ENCODE measurements around the gene CD55.
A peak's percentile ranks its signal among the peaks of the same experiment; 100 is the strongest.

The CD55 gene, protein sequence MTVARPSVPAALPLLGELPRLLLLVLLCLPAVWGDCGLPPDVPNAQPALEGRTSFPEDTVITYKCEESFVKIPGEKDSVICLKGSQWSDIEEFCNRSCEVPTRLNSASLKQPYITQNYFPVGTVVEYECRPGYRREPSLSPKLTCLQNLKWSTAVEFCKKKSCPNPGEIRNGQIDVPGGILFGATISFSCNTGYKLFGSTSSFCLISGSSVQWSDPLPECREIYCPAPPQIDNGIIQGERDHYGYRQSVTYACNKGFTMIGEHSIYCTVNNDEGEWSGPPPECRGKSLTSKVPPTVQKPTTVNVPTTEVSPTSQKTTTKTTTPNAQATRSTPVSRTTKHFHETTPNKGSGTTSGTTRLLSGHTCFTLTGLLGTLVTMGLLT

DNA sequence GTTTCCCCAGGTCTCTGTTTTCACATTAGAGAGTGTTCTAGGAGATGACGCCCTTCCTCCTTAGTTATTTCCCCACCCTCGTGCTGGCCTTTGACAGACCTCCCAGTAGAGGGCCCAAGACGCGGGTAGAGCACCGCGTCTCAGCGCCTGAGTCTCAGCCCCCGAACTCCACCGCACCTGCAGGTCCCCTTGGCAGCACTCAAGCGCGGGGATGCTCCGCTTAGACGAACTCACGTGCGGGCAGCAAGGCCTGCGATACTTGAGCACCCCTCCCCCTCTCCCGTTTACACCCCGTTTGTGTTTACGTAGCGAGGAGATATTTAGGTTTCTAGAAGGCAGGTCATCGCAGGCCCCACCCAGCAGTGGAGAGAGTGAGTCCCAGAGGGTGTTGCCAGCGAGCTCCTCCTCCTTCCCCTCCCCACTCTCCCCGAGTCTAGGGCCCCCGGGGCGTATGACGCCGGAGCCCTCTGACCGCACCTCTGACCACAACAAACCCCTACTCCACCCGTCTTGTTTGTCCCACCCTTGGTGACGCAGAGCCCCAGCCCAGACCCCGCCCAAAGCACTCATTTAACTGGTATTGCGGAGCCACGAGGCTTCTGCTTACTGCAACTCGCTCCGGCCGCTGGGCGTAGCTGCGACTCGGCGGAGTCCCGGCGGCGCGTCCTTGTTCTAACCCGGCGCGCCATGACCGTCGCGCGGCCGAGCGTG lies at the start of gene CD55:
Gene CD55, plus strand, starts transcription at position 600 of the 711 bp plus-strand sequence. Its CDS starts 88 bp downstream, at position 688.
- peak; percentile 92 for FAIRE-seq
- DNase-seq (ENCODE audit: low spot score), result peak; percentile 90

DNA sequence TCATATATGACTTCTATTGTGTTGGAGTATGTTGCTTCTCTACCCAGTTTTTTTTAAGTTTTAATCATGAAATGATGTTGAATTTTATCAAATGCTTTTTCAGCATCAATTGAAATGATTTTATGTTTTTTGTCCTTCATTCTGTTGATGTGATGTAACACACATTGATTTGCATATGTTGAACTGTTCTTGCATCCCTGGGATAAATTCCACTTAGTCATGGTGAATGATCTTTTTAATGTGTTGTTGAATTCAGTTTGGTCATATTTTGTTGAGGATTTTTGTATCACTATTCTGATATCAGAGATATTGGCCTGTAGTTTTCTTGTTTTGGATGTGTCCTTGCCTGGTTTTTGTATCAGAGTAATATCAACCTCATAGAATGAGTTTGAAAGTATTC lies 46.6 kb upstream of the CD55 start:
- DNase-seq (ENCODE audit: low spot score) (no peak), FAIRE-seq (no peak)

DNA sequence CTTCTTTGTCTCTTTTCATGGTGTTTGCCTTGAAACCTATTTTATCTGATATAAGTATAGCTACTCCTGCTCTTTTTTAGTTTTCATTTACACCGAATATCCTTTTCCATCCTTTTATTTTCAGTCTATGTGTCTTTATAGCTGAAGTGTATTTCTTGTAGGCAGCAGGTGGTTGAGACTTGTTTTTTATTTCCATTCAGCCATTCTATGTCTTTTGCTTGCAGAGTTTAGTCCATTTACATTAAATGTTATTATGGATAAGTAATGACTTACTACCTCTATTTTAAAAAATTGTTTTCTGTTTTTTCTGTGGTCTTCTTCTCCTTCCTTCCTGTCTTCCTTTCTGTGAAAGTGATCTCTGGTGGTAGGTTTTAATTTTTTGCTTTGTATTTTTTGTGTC lies 45.0 kb upstream of the CD55 start:
- DNase-seq (ENCODE audit: low spot score) (no peak), FAIRE-seq (no peak)

DNA sequence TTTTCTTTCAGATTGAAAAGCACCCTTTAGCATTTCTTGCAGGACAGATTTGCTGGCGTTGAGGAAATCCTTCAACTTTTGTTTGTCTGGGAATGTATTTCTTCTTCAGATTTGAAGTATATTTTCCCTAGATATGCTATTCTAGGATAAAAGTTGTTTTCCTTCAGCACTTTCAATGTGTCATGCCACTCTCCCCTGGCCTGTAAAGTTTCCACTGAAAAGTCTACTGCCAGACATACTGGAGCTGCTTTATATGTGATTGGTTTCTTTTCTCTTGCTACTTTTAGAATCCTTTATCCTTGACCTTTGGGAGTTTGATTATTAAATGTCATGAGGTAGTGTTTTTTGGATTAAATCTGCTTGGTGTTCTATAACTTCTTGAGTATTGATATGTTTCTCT lies 44.2 kb upstream of the CD55 start:
- DNase-seq (ENCODE audit: low spot score), result no peak
- FAIRE-seq, result no peak

DNA sequence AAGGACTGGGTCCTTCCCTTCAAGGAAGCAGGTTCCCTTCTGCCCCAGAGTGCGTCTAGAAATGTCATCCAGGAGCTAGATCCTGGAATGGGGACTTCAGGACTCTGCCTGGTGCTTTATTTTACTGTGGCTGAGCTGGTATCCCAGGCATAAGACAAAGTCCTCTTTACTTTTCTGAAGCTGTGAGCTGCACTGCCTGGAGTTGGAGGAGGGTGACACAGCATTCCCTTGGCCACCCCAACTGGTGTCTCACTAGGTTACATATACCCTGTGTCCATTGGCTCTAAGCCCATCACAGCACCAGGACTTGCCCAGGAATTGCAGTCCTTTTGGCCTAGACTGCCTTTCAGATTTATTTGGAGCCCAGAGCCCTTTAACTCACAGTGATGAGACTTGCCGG lies 41.8 kb upstream of the CD55 start:
- FAIRE-seq (no peak), DNase-seq (ENCODE audit: low spot score) (no peak)

DNA sequence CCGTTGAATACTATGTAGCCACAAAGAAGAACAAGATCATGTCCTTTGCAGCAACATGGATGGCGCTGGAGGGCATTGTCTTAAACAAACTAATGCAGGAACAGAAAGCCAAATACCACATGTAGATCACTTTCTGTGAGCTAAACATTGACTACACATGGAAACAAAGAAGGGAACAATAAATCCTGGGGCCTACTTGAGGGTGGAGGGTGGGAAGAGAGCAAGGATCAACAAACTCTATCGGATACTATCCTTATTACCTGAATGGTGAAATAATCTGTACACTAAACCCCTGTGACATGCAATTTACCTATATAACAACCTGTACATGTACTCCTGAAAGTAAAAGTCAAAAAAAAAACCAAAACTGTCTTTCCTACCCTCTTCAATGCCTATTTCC lies 40.8 kb upstream of the CD55 start:
- no peak for DNase-seq (ENCODE audit: low spot score)
- FAIRE-seq, result peak; percentile 13

DNA sequence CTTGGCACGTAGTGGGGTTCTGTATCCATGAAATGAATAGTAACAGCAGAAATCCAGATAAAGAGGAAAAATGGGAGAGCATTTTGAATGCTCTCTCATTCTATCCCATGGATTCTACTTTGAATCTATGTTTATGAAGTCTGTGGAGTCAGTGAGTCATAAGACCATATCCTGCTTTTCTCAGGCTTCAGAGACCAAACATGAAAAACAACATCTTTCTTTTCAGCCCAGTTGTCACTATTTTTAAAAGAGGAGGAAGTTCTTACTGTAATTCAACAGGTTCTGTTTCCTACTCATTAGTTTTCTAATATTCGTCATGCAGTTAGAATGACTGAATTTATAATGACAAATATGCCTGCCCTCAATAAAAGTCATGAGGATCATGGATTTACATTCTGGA lies 39.4 kb upstream of the CD55 start:
- DNase-seq (ENCODE audit: low spot score), result no peak
- FAIRE-seq, result no peak

DNA sequence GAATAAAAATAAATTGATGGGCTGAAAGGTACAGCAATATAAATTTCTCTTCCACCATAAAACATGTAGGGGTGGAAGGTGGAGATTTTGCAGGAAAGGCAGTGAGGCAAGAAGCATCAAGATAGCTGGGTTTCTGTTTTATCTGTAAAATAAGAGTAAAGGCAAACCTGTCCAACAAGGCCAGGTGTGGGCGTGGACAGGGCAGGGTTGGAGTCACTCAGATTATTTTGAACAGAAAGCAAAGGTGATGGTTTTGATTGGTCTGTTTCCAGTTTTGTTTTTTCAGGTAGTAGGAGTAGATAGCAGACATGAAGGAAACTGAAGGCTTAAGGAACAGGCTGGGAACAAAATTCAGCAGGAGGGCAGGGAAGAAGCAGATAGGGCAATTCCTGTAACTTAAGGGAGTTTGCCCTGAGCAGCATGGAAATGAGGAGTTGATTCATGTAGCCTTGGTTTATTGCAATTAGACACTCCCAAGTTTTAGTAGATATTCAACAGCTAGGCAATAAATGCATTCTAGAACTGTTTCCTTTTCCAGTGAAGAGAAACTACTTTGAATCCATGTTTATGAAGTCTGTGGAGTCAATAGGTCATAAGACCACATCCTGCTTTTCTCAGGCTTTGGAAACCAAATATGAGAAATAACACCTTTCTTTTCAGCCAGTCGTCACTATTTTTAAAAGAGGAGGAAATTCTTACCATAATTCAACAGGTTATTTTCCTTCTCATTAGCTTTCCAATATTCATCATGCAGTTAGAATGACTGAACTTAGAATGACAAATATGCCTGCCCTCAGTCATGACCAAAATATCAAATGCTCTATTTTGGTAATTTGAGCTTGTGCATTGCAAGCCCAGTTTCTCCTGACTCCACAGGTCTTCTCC lies 38.7 kb upstream of the CD55 start:
- DNase-seq (ENCODE audit: low spot score), result no peak

DNA sequence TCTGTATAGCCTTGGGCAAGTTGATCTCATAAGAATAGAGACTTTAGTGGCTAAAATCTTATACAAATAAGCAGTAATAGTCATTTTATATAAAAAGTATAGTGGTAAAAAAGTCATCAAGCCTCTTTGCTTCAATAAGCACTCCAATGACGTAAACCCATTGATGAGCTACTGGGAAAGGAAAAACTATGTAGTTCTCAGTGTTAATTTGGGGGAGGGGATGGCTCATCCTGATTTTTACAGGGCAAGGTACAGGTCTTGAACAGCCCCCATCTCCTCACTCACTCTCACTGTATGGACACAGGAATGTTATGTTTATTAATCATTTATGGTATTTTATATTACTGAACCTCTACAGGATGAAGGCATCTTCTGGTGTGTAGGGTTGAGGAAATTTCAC lies 38.1 kb upstream of the CD55 start:
- no peak for FAIRE-seq
- no peak for DNase-seq (ENCODE audit: low spot score)

More for the DNA sequence above, 38.7 kb upstream of the CD55 start:
- FAIRE-seq, result no peak

DNA sequence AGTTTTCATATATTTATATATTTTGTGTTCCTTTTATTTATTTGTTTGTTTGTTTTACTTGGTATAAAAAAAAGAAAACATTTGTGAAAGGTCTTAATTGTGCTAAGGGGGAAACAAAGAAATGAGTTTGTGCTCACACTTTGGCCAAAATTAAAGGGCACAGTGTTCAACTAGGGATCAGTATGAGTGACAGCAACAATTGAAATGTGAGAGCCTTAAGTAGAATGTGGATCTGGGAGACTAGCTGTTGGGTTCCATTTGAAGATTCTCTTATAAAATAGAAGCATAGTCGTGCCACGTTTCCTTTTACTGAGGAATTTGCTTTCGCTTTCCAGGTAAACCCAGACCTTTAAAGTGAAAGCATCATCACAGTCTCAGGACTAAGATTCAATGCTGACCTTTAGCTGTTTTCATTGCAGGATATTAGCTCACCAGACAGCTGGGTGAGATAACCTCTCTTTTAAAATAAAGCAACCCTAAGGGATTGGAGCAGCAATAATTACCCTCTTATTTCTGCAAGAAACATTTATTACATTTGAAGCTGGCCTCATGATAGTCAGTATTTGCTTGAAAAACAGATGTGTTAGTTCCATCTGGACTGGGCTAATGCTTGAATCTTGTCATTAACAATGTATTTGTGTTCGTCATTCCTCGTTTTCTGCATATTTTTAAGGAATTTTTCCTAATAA lies 37.1 kb upstream of the CD55 start:
- FAIRE-seq (no peak), DNase-seq (ENCODE audit: low spot score) (no peak)

DNA sequence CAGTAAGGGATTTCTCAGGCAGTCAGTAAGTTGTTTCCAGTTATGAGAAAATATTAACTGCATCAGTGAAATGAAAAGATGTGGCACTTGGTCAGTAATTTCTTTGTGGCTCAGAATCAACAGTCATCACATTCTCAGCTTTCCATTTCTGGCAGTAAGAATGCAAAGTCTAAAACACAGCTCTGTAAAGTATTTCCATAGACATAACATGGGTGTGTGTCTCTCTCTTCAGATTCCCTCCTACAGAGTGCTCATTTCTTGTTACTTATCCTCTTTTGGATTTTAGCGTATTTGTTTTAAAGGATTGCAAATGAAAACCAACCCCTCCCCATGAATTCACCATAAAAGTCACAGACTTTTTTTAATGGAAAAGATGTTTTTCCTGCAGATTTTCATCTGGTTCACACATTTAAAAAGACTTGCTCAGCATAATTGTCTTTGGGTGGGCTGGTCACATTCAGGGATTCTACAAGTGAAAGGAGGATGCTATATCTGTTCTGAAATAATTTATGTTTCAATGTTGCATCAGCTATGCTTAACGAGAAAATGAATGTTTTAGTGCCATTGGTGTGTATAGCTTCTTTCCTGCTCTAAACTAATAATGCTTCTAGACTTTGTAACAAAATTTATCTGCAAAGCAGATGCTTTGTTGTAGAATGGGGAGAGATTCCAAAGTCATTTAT lies 34.6 kb upstream of the CD55 start:
- DNase-seq (ENCODE audit: low spot score), result no peak
- no peak for FAIRE-seq

DNA sequence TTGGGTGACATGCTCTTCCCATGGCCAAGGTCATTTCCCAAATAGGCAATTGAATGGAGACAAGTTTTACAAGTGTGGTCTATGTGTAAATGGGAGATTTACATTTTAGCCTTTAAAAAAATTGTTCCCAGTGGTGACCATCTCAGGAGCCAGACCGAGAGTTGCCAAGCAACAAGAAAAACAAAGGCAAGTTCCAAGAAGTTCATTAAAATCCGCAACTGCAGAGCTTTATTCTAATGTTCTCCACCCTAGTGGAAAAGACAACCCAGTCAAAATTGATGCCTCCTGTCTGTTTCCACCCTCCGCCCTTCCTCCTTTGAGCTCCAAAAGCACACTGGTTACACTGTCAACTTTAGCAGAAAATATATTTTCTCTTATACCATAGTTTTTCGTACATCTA lies 33.2 kb upstream of the CD55 start:
- no peak for DNase-seq (ENCODE audit: low spot score)
- FAIRE-seq, result no peak

DNA sequence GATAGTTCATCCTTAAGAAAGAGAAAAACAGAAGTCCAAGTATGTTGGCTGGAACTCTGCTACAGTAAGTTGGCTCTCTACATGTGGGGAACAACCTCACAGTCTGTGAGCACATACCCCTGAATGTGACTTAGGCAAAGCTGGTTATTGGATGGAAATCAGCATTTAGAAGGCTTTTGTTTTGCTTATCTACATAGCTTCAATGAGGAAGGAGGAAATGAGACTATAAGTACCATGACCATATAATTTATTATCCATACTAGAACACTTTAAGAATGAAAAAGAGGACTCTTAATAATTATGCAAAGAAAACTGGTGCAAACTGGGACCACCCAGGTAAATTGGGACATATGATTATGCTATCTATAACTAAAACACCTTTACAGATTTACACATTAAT lies 31.7 kb upstream of the CD55 start:
- no peak for FAIRE-seq
- DNase-seq (ENCODE audit: low spot score), result no peak

DNA sequence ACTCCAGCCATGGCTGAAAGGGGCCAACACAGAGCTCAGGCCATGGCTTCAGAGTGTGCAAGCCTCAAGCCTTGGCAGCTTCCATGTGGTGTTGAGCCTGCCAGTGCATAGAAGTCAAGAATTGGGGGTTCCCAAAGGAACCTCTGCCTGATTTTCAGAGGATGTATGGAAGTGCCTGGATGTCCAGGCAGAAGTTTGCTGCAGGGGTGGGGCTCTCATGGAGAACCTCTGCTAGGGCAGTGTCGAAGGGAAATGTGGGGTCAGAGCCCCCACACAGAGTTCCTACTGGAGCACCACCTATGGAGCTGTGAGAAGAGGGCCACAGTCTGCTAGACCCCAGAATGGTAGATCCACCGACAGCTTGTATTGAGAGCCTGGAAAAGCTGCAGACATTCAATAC lies 29.8 kb upstream of the CD55 start:
- FAIRE-seq (no peak), DNase-seq (ENCODE audit: low spot score) (no peak)

DNA sequence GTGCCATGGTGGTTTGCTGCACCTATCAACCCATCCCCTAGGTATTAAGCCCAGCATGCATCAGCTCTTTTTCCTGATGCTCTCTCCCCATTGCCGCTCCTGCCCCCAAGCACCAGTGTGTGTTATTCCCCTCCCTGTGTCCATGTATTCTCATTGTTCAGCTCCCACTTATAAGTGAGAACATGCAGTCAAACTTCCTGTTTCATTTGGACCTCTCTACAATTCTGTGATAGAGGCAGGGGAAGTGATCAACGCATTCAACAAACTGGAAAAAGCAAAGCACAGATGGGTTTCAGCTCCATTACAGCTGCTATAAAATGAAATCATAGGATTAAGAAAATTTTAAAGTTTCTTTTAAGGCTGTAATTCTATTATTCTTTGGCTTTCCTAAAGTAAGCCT lies 23.3 kb upstream of the CD55 start:
- no peak for DNase-seq (ENCODE audit: low spot score)
- FAIRE-seq, result no peak

DNA sequence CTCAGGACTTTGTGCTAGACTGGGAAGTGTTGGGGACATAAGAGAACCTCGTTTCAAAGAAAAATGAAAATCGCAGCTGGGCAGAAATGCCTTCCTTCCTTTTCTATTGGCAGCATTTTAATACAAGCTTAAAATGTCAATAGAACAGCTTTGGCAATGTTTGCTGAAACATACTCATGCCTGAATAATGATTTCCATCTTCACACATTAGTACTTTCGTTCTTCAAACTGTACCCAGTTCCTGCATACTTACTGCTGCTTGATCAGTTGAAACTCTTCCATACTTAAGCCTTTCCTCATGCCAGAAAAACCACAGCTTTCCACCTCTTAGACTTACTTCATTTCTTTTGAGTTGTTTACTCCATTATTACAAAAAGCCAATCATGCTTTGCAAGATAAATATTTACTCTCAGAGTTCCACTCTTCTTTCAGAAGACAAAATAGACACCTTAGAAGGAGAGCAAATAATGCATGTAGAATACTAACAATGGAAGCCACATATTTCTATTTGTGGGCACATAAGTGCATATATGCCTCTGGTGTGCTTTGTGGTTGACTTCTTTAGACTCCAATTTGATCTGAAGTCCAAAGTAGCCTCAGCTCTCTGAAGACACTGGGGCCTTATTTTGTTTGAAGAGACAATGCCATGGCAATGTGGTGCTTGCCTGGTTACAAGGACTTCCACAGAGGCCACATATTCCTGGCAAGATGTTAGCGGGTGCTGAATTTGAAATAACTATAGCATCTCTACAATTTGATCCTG lies 22.7 kb upstream of the CD55 start:
- FAIRE-seq (no peak), DNase-seq (ENCODE audit: low spot score) (no peak)

DNA sequence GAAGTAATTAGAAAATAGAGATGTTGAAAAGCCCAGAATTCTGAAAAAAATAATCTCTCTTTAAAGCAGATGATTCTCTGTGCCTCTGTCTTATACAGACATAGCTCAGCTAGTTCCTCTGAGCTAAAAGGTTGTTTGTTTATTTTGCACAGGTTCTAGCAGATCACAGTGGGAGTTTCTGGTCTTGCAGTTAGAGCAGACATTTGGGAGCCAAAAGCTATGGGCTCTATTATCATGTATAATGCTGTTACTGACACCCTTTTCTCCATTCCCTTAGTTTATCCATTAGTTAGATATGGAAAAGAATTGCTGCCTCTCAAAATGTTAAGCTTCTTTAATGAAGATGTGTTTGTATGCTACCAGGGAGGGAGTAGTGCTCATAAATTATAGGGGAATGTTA lies 20.5 kb upstream of the CD55 start:
- DNase-seq (ENCODE audit: low spot score) (no peak), FAIRE-seq (no peak)

DNA sequence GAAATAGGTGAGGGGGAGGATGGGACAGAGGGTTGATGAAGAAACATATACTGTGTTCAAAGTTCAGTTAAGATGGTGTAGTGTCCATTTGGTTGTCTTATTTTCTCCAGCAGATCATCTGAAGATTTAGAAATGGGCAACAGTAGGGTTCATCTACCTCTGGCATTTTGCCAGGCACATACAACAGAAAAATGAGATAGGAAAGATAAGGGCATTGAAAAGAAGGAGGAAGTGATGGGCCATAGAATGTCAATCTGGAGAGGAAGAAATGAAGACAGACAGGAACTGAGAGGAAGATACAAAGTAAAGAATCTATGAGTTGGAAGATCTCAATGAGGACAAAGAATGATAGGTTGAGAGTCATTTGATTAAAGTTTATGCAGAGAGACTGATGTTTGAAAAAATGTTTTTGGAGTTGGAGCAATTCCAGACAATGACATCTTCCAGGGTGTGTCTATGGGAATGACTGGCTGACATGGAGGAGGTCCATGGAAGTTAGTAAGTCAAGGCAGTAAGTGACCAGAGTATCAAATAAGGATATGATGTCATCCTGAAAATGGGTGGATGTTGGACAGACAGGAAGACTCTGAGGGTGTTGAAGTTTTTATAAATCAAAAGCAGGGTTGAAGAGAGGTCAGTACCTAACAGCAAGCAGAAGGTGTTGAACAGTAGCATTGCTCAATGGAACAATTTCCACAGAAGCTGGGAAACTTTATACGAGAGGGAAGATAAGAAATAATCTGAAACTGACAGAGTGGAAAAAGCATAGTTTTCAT lies 18.7 kb upstream of the CD55 start:
- FAIRE-seq (no peak), DNase-seq (ENCODE audit: low spot score) (peak; percentile 10)

All from urothelium cell line (cell line).